DMS53 treated with DMSO at 0.1 percent for 48 hours (cell line): Measurements from ENCODE around the gene ATP10B.
A peak's percentile ranks its signal among the peaks of the same experiment; 100 is the strongest.
"Not testable (repeated sequence)": the region's sequence is repeated elsewhere in the genome, so short reads cannot be mapped to it uniquely, and the experiment has no call there.

ENCODE experiments used
- DNase-seq: peaks from one replicate; lab custom pipeline; 2025; ENCODE audit not compliant: unreplicated experiment; lab: John Stamatoyannopoulos, UW

Gene ATP10B, protein sequence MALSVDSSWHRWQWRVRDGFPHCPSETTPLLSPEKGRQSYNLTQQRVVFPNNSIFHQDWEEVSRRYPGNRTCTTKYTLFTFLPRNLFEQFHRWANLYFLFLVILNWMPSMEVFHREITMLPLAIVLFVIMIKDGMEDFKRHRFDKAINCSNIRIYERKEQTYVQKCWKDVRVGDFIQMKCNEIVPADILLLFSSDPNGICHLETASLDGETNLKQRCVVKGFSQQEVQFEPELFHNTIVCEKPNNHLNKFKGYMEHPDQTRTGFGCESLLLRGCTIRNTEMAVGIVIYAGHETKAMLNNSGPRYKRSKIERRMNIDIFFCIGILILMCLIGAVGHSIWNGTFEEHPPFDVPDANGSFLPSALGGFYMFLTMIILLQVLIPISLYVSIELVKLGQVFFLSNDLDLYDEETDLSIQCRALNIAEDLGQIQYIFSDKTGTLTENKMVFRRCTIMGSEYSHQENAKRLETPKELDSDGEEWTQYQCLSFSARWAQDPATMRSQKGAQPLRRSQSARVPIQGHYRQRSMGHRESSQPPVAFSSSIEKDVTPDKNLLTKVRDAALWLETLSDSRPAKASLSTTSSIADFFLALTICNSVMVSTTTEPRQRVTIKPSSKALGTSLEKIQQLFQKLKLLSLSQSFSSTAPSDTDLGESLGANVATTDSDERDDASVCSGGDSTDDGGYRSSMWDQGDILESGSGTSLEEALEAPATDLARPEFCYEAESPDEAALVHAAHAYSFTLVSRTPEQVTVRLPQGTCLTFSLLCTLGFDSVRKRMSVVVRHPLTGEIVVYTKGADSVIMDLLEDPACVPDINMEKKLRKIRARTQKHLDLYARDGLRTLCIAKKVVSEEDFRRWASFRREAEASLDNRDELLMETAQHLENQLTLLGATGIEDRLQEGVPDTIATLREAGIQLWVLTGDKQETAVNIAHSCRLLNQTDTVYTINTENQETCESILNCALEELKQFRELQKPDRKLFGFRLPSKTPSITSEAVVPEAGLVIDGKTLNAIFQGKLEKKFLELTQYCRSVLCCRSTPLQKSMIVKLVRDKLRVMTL (N-terminal part only)

DNA sequence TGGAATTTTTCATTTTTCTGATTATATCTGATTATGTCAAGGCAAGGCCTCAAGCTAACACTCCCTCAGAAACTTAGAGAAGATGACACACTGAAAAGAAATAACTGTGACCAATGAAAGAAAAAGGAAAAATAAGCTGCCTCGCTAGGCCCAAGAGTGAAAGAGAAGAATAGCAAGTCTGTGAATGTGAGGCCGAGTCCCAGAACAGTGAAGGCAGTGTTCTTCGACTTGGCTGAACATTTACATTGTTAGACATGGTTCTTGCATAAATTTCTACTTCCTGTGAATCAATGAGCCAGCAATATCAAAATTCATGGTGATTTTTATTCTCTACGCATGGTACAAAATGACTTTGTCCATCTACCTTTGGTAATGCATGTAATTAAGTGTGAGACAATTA is at the start of gene ATP10B:
ATP10B (minus strand) TSS at position 163 of the 400 bp plus-strand sequence. CDS start 164,137 bp downstream, outside the sequence.
- DNase-seq, result no peak

GRCh38 chr5:160901656-160902055 is 49.6 kb upstream of the ATP10B start:
- DNase-seq, result no peak

- DNase-seq, result no peak
Measured at GRCh38 chr5:160899735-160900134, 47.7 kb upstream of the ATP10B start.

- not testable (repeated sequence) for DNase-seq
Measured at GRCh38 chr5:160893180-160893964, 41.4 kb upstream of the ATP10B start.

GRCh38 chr5:160887780-160888179 is 35.8 kb upstream of the ATP10B start:
- DNase-seq, result peak; percentile 84

DNA sequence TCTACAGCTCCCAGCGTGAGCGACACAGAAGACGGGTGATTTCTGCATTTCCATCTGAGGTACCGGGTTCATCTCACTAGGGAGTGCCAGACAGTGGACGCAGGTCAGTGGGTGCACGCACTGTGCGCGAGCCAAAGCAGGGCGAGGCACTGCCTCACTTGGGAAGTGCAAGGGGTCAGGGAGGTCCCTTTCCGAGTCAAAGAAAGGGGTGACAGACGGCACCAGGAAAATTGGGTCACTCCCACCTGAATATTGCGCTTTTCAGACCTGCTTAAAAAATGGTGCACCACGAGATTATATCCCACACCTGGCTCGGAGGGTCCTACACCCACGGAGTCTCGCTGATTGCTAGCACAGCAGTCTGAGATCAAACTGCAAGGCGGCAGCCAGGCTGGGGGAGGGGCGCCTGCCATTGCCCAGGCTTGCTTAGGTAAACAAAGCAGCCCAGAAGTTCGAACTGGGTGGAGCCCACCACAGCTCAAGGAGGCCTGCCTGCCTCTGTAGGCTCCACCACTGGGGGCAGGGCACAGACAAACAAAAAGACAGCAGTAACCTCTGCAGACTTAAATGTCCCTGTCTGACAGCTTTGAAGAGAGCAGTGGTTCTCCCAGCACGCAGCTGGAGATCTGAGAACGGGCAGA is 21.7 kb upstream of the ATP10B start:
- not testable (repeated sequence) for DNase-seq

DNA sequence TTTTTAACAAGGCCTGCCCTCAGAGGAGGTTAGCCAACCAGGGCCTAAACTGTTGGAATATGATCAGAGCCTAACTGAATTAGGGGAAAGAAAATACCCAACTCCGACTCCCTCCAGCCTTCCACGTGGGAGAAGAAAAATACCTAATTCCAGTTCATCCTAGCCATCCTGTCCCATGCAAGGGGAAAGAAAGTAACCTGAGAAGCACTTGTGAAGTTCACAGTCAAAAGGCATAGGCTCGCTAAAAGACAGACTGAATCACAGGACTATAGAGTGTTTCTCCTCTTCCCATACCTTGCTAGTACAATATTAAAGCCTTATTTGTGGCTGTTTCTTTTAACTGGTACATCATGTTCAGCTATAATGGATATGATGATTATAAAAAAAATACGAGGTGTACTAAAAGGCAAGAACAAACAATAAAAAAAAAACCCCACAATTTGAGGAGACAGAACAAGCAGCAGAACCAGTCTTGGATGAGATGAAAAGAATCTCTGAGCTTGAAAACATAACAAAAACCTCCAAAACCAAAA is 18.0 kb upstream of the ATP10B start:
- no peak for DNase-seq

GRCh38 chr5:160867976-160868375 is 16.0 kb upstream of the ATP10B start:
- DNase-seq, result no peak

GRCh38 chr5:160851451-160851850 is 560 bp downstream of the ATP10B start:
- DNase-seq, result no peak

DNA sequence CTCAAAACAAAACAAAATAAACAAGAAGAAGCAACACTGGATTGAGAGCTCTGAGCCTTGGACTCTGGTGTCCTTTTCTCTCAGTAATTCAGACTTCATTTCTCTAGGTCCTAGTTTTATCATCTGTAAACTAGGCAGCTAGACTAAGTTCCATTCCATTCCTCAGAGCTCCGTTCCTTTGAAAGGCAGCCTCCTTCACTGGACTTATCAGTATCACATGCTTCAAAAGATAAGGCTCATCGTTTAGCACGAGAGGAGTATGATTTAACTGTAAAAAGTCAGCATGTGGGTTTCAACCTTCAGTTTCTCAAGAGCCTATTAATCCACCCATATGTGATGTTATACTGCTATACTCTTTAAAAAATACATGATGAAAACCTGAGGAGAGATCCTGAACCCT is 1.6 kb downstream of the ATP10B start:
- no peak for DNase-seq

DNA sequence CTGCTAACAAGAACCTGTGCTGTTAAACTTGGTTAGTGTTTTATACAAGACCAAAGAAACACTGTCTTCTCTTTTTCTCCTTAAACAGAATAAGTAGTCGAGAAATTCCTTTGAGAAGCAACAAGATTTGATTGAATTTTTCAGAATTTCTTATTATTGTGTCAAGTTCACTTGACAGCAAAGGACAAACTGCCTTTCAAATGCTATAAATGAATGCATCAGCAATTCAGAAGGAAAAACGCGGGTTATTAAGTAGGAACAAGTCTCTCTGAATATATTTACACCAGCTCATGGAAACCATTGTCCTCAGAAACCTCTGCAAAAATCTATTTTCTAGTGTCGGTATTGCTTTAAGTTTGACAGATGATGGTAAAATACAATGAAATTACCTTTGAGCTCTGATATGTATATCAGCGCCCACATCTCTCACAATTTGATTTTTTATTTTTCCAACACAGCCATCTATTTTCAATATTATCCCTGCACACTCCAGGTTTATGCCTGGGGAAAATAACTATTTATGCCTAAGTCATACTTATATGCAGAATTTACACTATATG is 4.4 kb downstream of the ATP10B start:
- no peak for DNase-seq

DNA sequence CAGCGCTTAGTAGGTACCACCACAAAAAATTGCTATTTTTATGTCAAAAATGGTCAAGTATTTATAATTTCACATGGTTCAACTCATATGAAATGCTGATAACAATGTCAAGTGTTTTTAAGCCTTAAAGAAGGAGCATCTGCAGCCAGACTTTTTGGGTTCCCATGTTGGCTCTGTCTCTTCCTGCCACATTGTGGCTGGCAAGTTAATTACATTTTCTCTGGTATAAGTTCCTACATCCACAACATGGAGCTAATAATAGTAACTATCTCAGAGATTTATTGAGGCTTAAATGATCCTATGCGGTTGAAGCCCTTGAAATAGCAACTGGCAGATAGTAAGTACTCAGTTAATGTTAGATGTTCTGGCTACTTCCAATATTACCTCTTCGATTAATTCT is 5.4 kb downstream of the ATP10B start:
- DNase-seq, result no peak

GRCh38 chr5:160844177-160844576 is 7.8 kb downstream of the ATP10B start:
- DNase-seq, result no peak

GRCh38 chr5:160843240-160843639 is 8.8 kb downstream of the ATP10B start:
- DNase-seq, result peak; percentile 58

GRCh38 chr5:160837749-160838593 is 14.0 kb downstream of the ATP10B start:
- DNase-seq, result no peak

DNA sequence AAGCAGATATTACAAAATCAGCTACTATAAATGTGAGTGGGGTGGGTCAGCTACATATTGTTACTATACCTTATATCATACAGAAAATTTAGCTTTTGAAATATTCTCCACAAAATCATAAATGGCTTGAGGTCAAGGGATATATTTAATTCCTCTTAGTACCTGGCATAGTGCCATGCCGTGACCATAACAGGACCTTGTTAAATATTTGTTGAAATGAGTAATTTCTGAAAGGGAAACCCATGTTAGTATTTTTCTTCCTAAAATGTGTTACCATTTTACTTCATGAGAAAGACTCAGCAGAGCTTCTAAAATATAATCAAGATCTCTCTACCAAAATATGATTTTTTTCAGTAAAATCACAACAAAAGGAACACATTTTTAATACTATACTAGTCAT is 14.8 kb downstream of the ATP10B start:
- peak; percentile 27 for DNase-seq

- DNase-seq, result no peak
Measured at GRCh38 chr5:160835818-160836528, 16.0 kb downstream of the ATP10B start.

DNA sequence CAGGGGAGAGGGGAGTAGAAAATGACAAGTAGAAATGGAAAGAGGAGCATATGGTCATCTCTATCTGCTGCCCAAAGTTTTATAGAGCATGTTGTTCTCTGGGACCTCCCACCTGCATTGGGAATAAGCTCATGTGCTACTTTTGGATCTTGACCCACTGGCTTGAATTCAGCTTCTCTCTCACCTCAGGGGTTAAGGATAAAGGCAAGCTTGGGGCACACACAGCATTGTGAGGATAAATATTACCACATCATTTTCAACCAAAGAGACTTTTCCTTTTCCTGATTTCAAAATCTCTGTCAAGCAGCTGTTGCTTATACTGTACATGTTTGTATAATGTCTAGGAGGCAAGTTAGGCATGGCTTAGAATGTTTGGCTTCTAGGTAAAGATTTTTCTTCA is 16.6 kb downstream of the ATP10B start:
- DNase-seq, result no peak
